T-helper 2 cell (primary cell): Measurements from ENCODE around the gene CD27.
"Not testable (repeated sequence)": the region's sequence is repeated elsewhere in the genome, so short reads cannot be mapped to it uniquely, and the experiment has no call there.

ENCODE experiments used
- DNase-seq, 5 experiments: peaks; one replicate each; pipeline versions ENCODE4 v3.0.0 to v3.0.0-alpha.2; 2012 to 2022

Gene CD27

GRCh38 chr12:6461401-6462233 is 16.9 kb downstream of the CD27 start:
- peak; percentile 44 to 98 (median 76) for DNase-seq

GRCh38 chr12:6462234-6462995 is 17.7 kb downstream of the CD27 start:
- no peak for DNase-seq

- no peak for DNase-seq
Observed at GRCh38 chr12:6463216-6463615, 18.5 kb downstream of the CD27 start.

GRCh38 chr12:6463858-6464257 is 19.1 kb downstream of the CD27 start:
- no peak for DNase-seq

- DNase-seq = no peak
Observed at GRCh38 chr12:6464531-6464930, 19.8 kb downstream of the CD27 start.

- peak in 2 of 5 experiments; percentile 46 to 49 for DNase-seq
Observed at GRCh38 chr12:6465467-6466183, 20.9 kb downstream of the CD27 start.

- no peak for DNase-seq
Observed at GRCh38 chr12:6466184-6466573, 21.4 kb downstream of the CD27 start.

GRCh38 chr12:6466751-6467150 is 22.0 kb downstream of the CD27 start:
- DNase-seq = not testable (repeated sequence)

GRCh38 chr12:6467571-6468282 is 23.0 kb downstream of the CD27 start:
- DNase-seq = not testable (repeated sequence)

GRCh38 chr12:6468283-6468575 is 23.5 kb downstream of the CD27 start:
- DNase-seq = no peak

GRCh38 chr12:6469092-6469491 is 24.3 kb downstream of the CD27 start:
- DNase-seq = no peak

GRCh38 chr12:6469609-6470374 is 25.0 kb downstream of the CD27 start:
- no peak for DNase-seq

GRCh38 chr12:6470375-6471163 is 25.8 kb downstream of the CD27 start, which contains the start of gene VAMP1:
VAMP1 (minus strand) TSS chr12:6470677; CDS start chr12:6470531, 146 bp downstream.
- peak; percentile 93 to 99 (median 97) for DNase-seq

- DNase-seq = peak in 1 of 5 experiments; percentile 57
Observed at GRCh38 chr12:6471989-6472360, 27.2 kb downstream of the CD27 start.

GRCh38 chr12:6472491-6472890 is 27.7 kb downstream of the CD27 start:
- DNase-seq = no peak

- not testable (repeated sequence) for DNase-seq
Observed at GRCh38 chr12:6475233-6475975, 30.6 kb downstream of the CD27 start.

- DNase-seq = no peak
Observed at GRCh38 chr12:6476489-6476888, 31.7 kb downstream of the CD27 start.

GRCh38 chr12:6477601-6478377 is 33.0 kb downstream of the CD27 start:
- not testable (repeated sequence) for DNase-seq

GRCh38 chr12:6478416-6478815 is 33.7 kb downstream of the CD27 start:
- no peak for DNase-seq
